Stimulated activated CD4-positive, alpha-beta T cell treated with anti-CD3 and anti-CD28 coated beads, TNF-alpha, amount 100 ng/mL, for 4 hours (primary cell): ENCODE measurements around the gene DMXL1.
"Not testable (repeated sequence)": the region's sequence is repeated elsewhere in the genome, so short reads cannot be mapped to it uniquely, and the experiment has no call there.

ENCODE experiments used
- DNase-seq, 3 experiments: peaks; one replicate each; pipeline ENCODE4 v3.0.0-alpha.2; 2020; ENCODE audit warnings: low read depth in 3 of 3

Gene DMXL1

DNA sequence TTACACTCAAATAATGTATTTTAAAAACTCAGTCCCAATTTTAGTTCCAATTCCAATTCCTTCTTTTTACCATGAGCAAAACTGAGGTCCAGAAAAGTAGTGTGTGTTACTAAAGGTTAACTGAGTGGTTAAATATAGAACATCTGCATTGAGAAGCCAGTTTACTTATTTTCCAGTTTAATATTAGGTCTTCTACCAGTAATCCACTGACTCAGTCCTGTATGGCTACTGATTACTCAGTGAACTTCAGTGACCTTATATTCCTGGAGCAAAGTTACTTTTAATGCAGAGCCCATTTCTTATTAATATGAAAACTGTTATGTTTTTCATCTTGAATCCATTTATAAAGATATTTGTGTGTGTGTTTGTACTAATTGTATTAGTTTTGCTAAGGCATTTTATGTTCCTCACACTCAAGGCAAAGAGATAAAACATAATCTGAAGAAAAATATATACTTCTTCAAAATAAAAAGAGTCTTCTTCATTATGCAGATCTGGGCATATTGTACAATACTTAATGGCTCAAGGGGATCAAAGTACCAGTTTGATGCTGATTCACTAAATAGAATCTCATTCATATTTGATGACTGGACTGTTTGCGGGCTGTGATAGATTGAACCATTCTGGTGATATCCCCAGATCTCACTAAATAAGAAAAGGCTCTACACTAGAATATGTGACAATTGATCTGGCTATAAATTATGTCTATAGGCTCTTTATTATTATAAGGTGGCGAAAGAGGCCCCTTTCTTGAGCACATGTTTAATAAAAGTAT is 60.8 kb downstream of the DMXL1 start:
- no peak for DNase-seq

GRCh38 chr5:119135743-119136142 is 64.9 kb downstream of the DMXL1 start:
- DNase-seq: not testable (repeated sequence)

GRCh38 chr5:119136666-119137318 is 65.9 kb downstream of the DMXL1 start:
- DNase-seq: no peak

DNA sequence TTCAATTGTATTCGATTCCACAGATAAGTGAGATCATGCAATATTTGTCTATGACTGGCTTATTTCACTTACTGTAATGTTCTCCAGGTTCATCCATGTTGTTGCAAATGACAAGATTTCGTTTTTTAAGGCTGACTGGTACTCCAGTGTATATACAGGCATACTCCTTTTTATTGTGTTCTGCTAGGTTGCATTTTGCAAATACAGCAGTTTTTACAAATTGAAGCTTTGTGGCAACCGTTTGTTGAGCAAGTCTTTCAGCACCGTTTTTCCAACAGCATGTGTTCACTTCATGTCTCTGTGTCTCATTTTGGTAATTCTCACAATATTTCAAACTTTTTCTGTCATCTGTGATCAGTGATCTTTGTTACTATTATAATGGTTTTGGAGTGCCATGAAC is 82.7 kb downstream of the DMXL1 start:
- no peak for DNase-seq

- DNase-seq: no peak
Observed at GRCh38 chr5:119158144-119158543, 87.3 kb downstream of the DMXL1 start.

GRCh38 chr5:119161430-119161829 is 90.5 kb downstream of the DMXL1 start:
- no peak for DNase-seq

- DNase-seq: no peak
Observed at GRCh38 chr5:119166026-119166425, 95.1 kb downstream of the DMXL1 start.

DNA sequence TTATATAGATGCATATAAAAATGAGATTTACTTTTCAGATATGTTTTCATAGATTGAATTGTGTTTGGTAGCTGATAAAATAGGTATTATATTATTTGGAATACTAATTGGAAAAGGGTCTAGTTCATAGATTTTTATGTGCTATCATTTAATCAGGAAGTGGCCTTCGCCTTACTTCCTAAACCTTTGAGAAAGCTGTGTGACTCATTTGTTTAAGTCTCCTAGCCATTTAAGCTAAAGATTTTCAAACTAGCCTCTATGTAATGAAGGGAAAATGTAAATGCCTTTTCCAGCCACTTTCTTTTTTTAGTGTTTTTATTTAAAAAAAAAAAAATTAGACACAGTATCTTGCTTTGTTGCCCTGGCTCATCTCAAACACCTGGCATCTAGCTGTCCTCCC is 97.5 kb downstream of the DMXL1 start:
- no peak for DNase-seq

GRCh38 chr5:119171686-119172085 is 100.8 kb downstream of the DMXL1 start:
- no peak for DNase-seq

- DNase-seq: no peak
Observed at GRCh38 chr5:119174578-119175163, 103.8 kb downstream of the DMXL1 start.

- DNase-seq: no peak
Observed at GRCh38 chr5:119176785-119177184, 105.9 kb downstream of the DMXL1 start.

GRCh38 chr5:119177226-119177625 is 106.3 kb downstream of the DMXL1 start:
- DNase-seq: no peak

DNA sequence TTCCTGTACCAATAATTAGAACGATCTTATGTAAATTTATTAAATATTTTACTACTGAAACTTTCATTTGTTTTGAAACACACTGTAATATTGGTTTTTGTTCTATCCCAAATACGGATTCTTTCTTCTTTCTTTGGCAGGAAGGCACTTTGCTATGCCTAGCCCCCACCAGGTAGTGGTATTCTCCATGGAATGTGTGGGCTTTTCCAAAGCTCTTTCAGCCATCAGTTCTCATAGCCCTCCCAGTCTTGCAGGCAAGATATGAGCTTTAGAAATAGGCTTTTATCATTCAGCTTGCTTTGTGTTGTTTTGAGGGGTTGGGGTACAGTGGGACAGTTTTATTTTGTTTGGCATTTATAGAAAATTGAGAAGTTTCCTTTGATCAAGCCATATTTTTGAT is 107.5 kb downstream of the DMXL1 start:
- no peak for DNase-seq

- DNase-seq: no peak
Observed at GRCh38 chr5:119179857-119180641, 109.2 kb downstream of the DMXL1 start.

- DNase-seq: not testable (repeated sequence)
Observed at GRCh38 chr5:119185512-119185911, 114.6 kb downstream of the DMXL1 start.

- DNase-seq: no peak
Observed at GRCh38 chr5:119187776-119188529, 117.1 kb downstream of the DMXL1 start.

- DNase-seq: no peak
Observed at GRCh38 chr5:119190470-119191095, 119.7 kb downstream of the DMXL1 start.

DNA sequence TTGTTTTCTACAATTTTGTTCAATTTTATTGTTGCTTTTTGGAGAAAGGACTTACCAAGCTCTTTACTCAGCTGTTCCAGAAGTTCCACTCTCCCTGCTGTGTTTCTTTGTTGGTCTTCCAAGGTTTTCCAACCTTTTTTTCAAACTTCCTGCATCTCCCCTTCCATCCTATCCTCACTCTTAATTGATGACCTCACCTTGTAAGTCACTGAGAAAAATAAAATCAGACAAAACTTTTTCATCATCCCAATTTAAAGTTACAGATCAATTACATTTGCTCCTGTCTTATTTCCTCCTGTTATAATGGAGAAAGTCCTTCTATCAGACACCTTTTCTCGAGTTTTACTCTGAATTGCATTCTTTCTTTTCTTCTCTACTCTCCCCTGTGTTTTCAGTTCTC is 121.1 kb downstream of the DMXL1 start:
- no peak for DNase-seq

DNA sequence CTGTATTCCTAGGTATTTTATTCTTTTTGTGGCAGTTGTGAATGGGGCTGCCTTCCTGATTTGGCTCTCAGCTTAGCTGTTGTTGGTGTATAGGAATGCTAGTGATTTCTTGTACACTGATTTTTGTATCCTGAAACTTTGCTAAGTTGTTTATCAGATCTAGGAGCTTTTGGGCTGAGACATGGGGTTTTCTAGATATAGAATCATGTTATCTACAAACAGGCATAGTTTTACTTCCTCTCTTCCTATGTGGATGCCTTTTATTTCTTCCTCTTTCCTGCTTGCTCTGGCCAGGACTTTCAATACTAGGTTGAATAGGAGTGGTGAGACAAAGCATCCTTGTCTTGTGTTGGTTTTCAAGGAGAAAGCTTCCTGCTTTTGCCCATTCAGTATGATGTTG is 129.9 kb downstream of the DMXL1 start:
- no peak for DNase-seq

DNA sequence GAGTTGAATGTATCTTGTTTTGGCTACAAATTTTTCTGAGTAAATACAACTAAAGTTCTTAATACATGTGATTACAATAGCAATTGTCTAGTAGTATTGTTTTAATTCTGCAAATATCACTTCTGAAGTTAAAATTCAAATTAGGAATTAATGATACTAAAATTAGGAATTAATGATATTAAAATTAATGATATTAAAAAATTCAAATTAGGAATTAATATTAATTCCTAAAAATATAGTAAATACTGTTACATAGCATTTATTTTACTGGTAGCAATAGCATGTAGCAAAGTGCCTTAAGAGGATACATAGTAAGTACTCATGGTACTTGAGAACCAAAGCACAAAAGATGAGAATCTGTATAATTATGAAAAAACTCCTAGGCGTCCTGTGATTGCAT is 136.2 kb downstream of the DMXL1 start:
- DNase-seq: no peak

GRCh38 chr5:119212026-119212425 is 141.1 kb downstream of the DMXL1 start:
- DNase-seq: no peak
